Stimulated activated naive B cell treated with anti-CD40 and anti-IgM and Interleukin-4, amounts not matched to agents 10 μg/mL and 1 μg/mL and 100 μg/mL, for 72 hours (primary cell): Measurements from ENCODE around the gene COL27A1.
"Not testable (repeated sequence)": the region's sequence is repeated elsewhere in the genome, so short reads cannot be mapped to it uniquely, and the experiment has no call there.

Source experiments
- ATAC-seq, 2 donors: fragments of 150-1000 bp; cut with Tn5 transposase; replicated peaks; 2 replicates each; pipeline ENCODE4 v1.10.0; 2021; ENCODE audit warnings: moderate library complexity in 1 of 2
- DNase-seq: peaks from one replicate; pipeline ENCODE4 v3.0.0; 2021
- H3K27ac Mint-ChIP-seq: one replicate; pipeline ENCODE4 v1.8.0; 2022; ENCODE audit warnings: mild to moderate bottlenecking, mixed read lengths
- H3K27me3 Mint-ChIP-seq, 2 donors: one replicate each; pipeline ENCODE4 v1.8.0; 2022; ENCODE audit warnings: mixed read lengths in 2 of 2
- H3K36me3 Mint-ChIP-seq, 2 donors: one replicate each; pipeline ENCODE4 v1.8.0; 2022; ENCODE audit warnings: mixed read lengths in 2 of 2, mild to moderate bottlenecking in 1 of 2
- H3K4me1 Mint-ChIP-seq, 2 donors: one replicate each; pipeline ENCODE4 v1.8.0; 2022; ENCODE audit warnings: mixed read lengths in 2 of 2, mild to moderate bottlenecking in 1 of 2
- H3K4me3 Mint-ChIP-seq, 2 donors: one replicate each; pipeline ENCODE4 v1.8.0; 2022; ENCODE audit warnings: mild to moderate bottlenecking in 2 of 2, mixed read lengths in 2 of 2, moderate library complexity in 1 of 2
- H3K9me3 Mint-ChIP-seq, 2 donors: one replicate each; pipeline ENCODE4 v1.8.0; 2022; ENCODE audit warnings: mixed read lengths in 2 of 2, mild to moderate bottlenecking in 1 of 2

Gene COL27A1

GRCh38 chr9:114311571-114312512, 156.5 kb downstream of the COL27A1 start:
- no peak for DNase-seq
- no peak for ATAC-seq
- peaks cover 0 to 5% of the 10 kb centered on the region in 2 donors for H3K36me3 Mint-ChIP-seq
- no peak overlapping the region for H3K4me3 Mint-ChIP-seq
- H3K27ac Mint-ChIP-seq: no peak overlapping the region
- H3K9me3 Mint-ChIP-seq: peaks cover 0 to 6% of the 10 kb centered on the region in 2 donors
- H3K4me1 Mint-ChIP-seq: no peaks in the 10 kb centered on the region
- H3K27me3 Mint-ChIP-seq: no peaks in the 10 kb centered on the region

- no peaks in the 10 kb centered on the region for H3K27me3 Mint-ChIP-seq
- DNase-seq (no peak), ATAC-seq (no peak)
- peaks cover 0 to 6% of the 10 kb centered on the region in 2 donors for H3K9me3 Mint-ChIP-seq
- H3K27ac Mint-ChIP-seq: no peak overlapping the region
- H3K36me3 Mint-ChIP-seq: peaks cover 0 to 5% of the 10 kb centered on the region in 2 donors
- no peaks in the 10 kb centered on the region for H3K4me1 Mint-ChIP-seq
- H3K4me3 Mint-ChIP-seq: no peak overlapping the region
Observed at GRCh38 chr9:114312513-114312875, 157.2 kb downstream of the COL27A1 start.

- DNase-seq (no peak), ATAC-seq (no peak)
- no peaks in the 10 kb centered on the region for H3K4me1 Mint-ChIP-seq
- H3K27me3 Mint-ChIP-seq: no peaks in the 10 kb centered on the region
- H3K9me3 Mint-ChIP-seq: peaks cover 0 to 6% of the 10 kb centered on the region in 2 donors
- no peak overlapping the region for H3K27ac Mint-ChIP-seq
- no peak overlapping the region for H3K4me3 Mint-ChIP-seq
- peaks cover 0 to 5% of the 10 kb centered on the region in 2 donors for H3K36me3 Mint-ChIP-seq
Observed at GRCh38 chr9:114313186-114313585, 157.8 kb downstream of the COL27A1 start.

- Mint-ChIP-seq H3K27me3 (peaks cover 0 to 6% of the 10 kb centered on the region in 2 donors), H3K27ac (no peak overlapping the region)
- no peak for ATAC-seq
Observed at GRCh38 chr9:114314256-114314867, 159.0 kb downstream of the COL27A1 start.

GRCh38 chr9:114314881-114315722, 159.8 kb downstream of the COL27A1 start:
- no peak for DNase-seq
- H3K4me3 Mint-ChIP-seq: no peak overlapping the region
- H3K36me3 Mint-ChIP-seq: peaks cover 0 to 5% of the 10 kb centered on the region in 2 donors
- no peak overlapping the region for H3K27ac Mint-ChIP-seq
- peaks cover 0 to 6% of the 10 kb centered on the region in 2 donors for H3K9me3 Mint-ChIP-seq
- H3K4me1 Mint-ChIP-seq: no peaks in the 10 kb centered on the region
- ATAC-seq: no peak
- H3K27me3 Mint-ChIP-seq: peaks cover 0 to 7% of the 10 kb centered on the region in 2 donors

More at GRCh38 chr9:114314256-114314867, 159.0 kb downstream of the COL27A1 start:
- Mint-ChIP-seq H3K36me3 (peaks cover 0 to 5% of the 10 kb centered on the region in 2 donors), H3K4me1 (no peaks in the 10 kb centered on the region), H3K4me3 (no peak overlapping the region), H3K9me3 (peaks cover 0 to 6% of the 10 kb centered on the region in 2 donors)
- no peak for DNase-seq

GRCh38 chr9:114315723-114316363, 160.5 kb downstream of the COL27A1 start:
- no peak overlapping the region for H3K27ac Mint-ChIP-seq
- ATAC-seq: no peak
- no peak overlapping the region for H3K4me3 Mint-ChIP-seq
- H3K9me3 Mint-ChIP-seq: peaks cover 0 to 6% of the 10 kb centered on the region in 2 donors
- no peaks in the 10 kb centered on the region for H3K4me1 Mint-ChIP-seq
- peaks cover 0 to 7% of the 10 kb centered on the region in 2 donors for H3K27me3 Mint-ChIP-seq
- DNase-seq: no peak
- H3K36me3 Mint-ChIP-seq: peaks cover 0 to 5% of the 10 kb centered on the region in 2 donors

GRCh38 chr9:114316605-114317230, 161.4 kb downstream of the COL27A1 start:
- no peak overlapping the region for H3K27ac Mint-ChIP-seq
- H3K4me1 Mint-ChIP-seq: no peaks in the 10 kb centered on the region
- no peak for DNase-seq
- no peak overlapping the region for H3K4me3 Mint-ChIP-seq
- H3K27me3 Mint-ChIP-seq: peaks cover 0 to 7% of the 10 kb centered on the region in 2 donors
- ATAC-seq: no peak
- peaks cover 0 to 5% of the 10 kb centered on the region in 2 donors for H3K36me3 Mint-ChIP-seq
- H3K9me3 Mint-ChIP-seq: peaks cover 0 to 6% of the 10 kb centered on the region in 2 donors

- H3K27me3 Mint-ChIP-seq: peaks cover 0 to 7% of the 10 kb centered on the region in 2 donors
- no peak overlapping the region for H3K4me3 Mint-ChIP-seq
- H3K36me3 Mint-ChIP-seq: peaks cover 0 to 5% of the 10 kb centered on the region in 2 donors
- H3K9me3 Mint-ChIP-seq: peaks cover 0 to 6% of the 10 kb centered on the region in 2 donors
- H3K27ac Mint-ChIP-seq: no peak overlapping the region
- no peak for ATAC-seq
- H3K4me1 Mint-ChIP-seq: no peaks in the 10 kb centered on the region
- no peak for DNase-seq
Observed at GRCh38 chr9:114317665-114318357, 162.5 kb downstream of the COL27A1 start.

GRCh38 chr9:114318416-114318815, 163.1 kb downstream of the COL27A1 start:
- Mint-ChIP-seq H3K27ac (no peak overlapping the region), H3K27me3 (peaks cover 0 to 7% of the 10 kb centered on the region in 2 donors), H3K4me3 (no peak overlapping the region), H3K36me3 (peaks cover 0 to 5% of the 10 kb centered on the region in 2 donors), H3K9me3 (peaks cover 0 to 6% of the 10 kb centered on the region in 2 donors), H3K4me1 (no peaks in the 10 kb centered on the region)
- ATAC-seq (no peak), DNase-seq (no peak)

GRCh38 chr9:114319147-114319546, 163.8 kb downstream of the COL27A1 start:
- Mint-ChIP-seq H3K27me3 (peaks cover 0 to 7% of the 10 kb centered on the region in 2 donors), H3K27ac (no peak overlapping the region), H3K36me3 (peaks cover 0 to 5% of the 10 kb centered on the region in 2 donors), H3K4me1 (no peaks in the 10 kb centered on the region), H3K4me3 (no peak overlapping the region), H3K9me3 (peaks cover 0 to 6% of the 10 kb centered on the region in 2 donors)
- ATAC-seq: no peak
- no peak for DNase-seq

GRCh38 chr9:114320710-114321109, 165.4 kb downstream of the COL27A1 start:
- ATAC-seq, H3K36me3 Mint-ChIP-seq, H3K9me3 Mint-ChIP-seq, H3K27ac Mint-ChIP-seq, H3K4me1 Mint-ChIP-seq, DNase-seq, H3K4me3 Mint-ChIP-seq, H3K27me3 Mint-ChIP-seq: not testable (repeated sequence)

GRCh38 chr9:114321759-114322158, 166.4 kb downstream of the COL27A1 start:
- Mint-ChIP-seq H3K27ac (no peak overlapping the region), H3K9me3 (no peaks in the 10 kb centered on the region), H3K4me1 (no peaks in the 10 kb centered on the region), H3K27me3 (peaks cover 0 to 7% of the 10 kb centered on the region in 2 donors), H3K36me3 (no peaks in the 10 kb centered on the region), H3K4me3 (no peak overlapping the region)
- DNase-seq (no peak), ATAC-seq (no peak)
